Body of pancreas (tissue), 4 donors: ENCODE measurements around the gene FAHD2A. TPM values are rescaled to one million over a fixed set of nuclear protein-coding genes. Genes with fewer than 3 reads are reported as not detected.

Experiments
- ATAC-seq: fragments of 150-250 bp; one replicate; pipeline ENCODE4 v1.9.1; 2016
- DNase-seq, 4 donors: peaks; one replicate each; pipeline ENCODE4 v3.0.0-alpha.2; 2019
- H3K27ac ChIP-seq, 4 donors: fragments of 200-600 bp; sonication (generic); 1 replicate in 3 of 4; 2 replicates in 1 of 4; pipeline versions ENCODE4 v1.5.1 to v1.6.1; 2016 to 2019; ENCODE audit warnings: mild to moderate bottlenecking in 1 of 4, mixed read lengths in 1 of 4, moderate library complexity in 1 of 4
- H3K27me3 ChIP-seq, 2 donors: fragments of 200-600 bp; sonication (generic); one replicate each; pipeline ENCODE4 v1.6.0; 2016; ENCODE audit warnings: mild to moderate bottlenecking in 1 of 2
- H3K36me3 ChIP-seq, 2 donors: fragments of 200-600 bp; sonication (generic); replicated peaks in 1 of 2; 2 replicates each; pipeline ENCODE4 v1.5.1; 2016; ENCODE audit warnings: low read depth in 2 of 2; ENCODE audit not compliant: insufficient read depth in 1 of 2
- H3K4me1 ChIP-seq: fragments of 200-600 bp; sonication (generic); one replicate; pipeline ENCODE4 v1.6.0; 2016
- H3K4me3 ChIP-seq, 2 donors: fragments of 200-600 bp; sonication (generic); 1 replicate in 1 of 2; 2 replicates in 1 of 2; pipeline ENCODE4 v1.5.1; 2016 to 2019
- H3K9me3 ChIP-seq, 3 donors: fragments of 200-600 bp; sonication (generic); 1 replicate in 2 of 3; 2 replicates in 1 of 3; pipeline ENCODE4 v1.5.1; 2016
- CTCF ChIP-seq, 7 experiments: fragments of 450-650 bp in 4 of 7; fragments of 200-600 bp in 3 of 7; sonication (generic) in 3 of 7; IDR thresholded peaks; one replicate each; pipeline ENCODE4 v1.5.1; 2016 to 2019; ENCODE audit warnings: antibody characterized with exemption in 7 of 7
- POLR2A ChIP-seq, 3 donors: fragments of 450-650 bp; IDR thresholded peaks; one replicate each; pipeline ENCODE4 v1.6.1; 2016; ENCODE audit warnings: antibody characterized with exemption in 3 of 3, mild to moderate bottlenecking in 2 of 3
- WGBS, 2 donors: methylation state at CpG; one replicate each; pipeline ENCODE4 v1.1.5; 2017; 5-methylcytosine and 5-hydroxymethylcytosine counted together
- intact Hi-C: fragments of 100-400 bp; cut with DNase I; formaldehyde crosslinking; loops from one replicate; pipeline ENCODE4 v1.15.1; 2023
- total RNA-seq, 2 donors: library from RNA; depleted of rRNA; stranded (reverse); fragments of >200 nt; gene quantifications; one replicate each; pipeline ENCODE4 v1.1.0, GENCODE V29; 2016

The FAHD2A gene
- total RNA-seq, 2 donors from 2014 or later = 15.2 to 18.9 TPM

GRCh38 chr2:95372845-95373244 lies 29.7 kb upstream of the FAHD2A start:
- TF ChIP-seq POLR2A (IDR thresholded peaks at IDR 0.05) = no peak
- no peak for TF ChIP-seq CTCF (IDR thresholded peaks at IDR 0.05)

GRCh38 chr2:95374029-95374428 lies 28.5 kb upstream of the FAHD2A start:
- DNase-seq (peak in 1 of 4 donors; percentile 1), ATAC-seq (no peak)
- H3K36me3 ChIP-seq = no peaks in the 10 kb centered on the region
- no peaks in the 10 kb centered on the region for H3K27me3 ChIP-seq
- intact Hi-C loops = no loop called here
- no peak overlapping the region for H3K4me3 ChIP-seq
- no peaks in the 10 kb centered on the region for H3K4me1 ChIP-seq
- no peaks in the 10 kb centered on the region for H3K9me3 ChIP-seq
- TF ChIP-seq POLR2A (IDR thresholded peaks at IDR 0.05) = no peak
- no peak for TF ChIP-seq CTCF (IDR thresholded peaks at IDR 0.05)
- 85 to 91% methylated on average over 4 to 6 of the region's 6 CpGs for WGBS, 2 donors
- no peak overlapping the region for H3K27ac ChIP-seq

More at GRCh38 chr2:95372845-95373244, 29.7 kb upstream of the FAHD2A start:
- Histone ChIP-seq H3K9me3 (no peaks in the 10 kb centered on the region), H3K4me1 (no peaks in the 10 kb centered on the region), H3K4me3 (no peak overlapping the region), H3K27me3 (no peaks in the 10 kb centered on the region), H3K36me3 (no peaks in the 10 kb centered on the region), H3K27ac (no peak overlapping the region)
- intact Hi-C loops = no loop called here
- ATAC-seq = no peak
- peak in 1 of 4 donors; percentile 2 for DNase-seq
- WGBS, 2 donors = 86 to 92% methylated on average over 6 to 8 of the region's 8 CpGs

- Histone ChIP-seq H3K27ac (no peak overlapping the region), H3K27me3 (no peaks in the 10 kb centered on the region), H3K9me3 (no peaks in the 10 kb centered on the region), H3K36me3 (no peaks in the 10 kb centered on the region), H3K4me1 (no peaks in the 10 kb centered on the region), H3K4me3 (no peak overlapping the region)
- WGBS, 2 donors = 92 to 100% methylated on average over 1 to 11 of the region's 11 CpGs
- intact Hi-C loops = no loop called here
- ATAC-seq (no peak), DNase-seq (no peak)
- TF ChIP-seq CTCF (IDR thresholded peaks at IDR 0.05) (no peak), POLR2A (IDR thresholded peaks at IDR 0.05) (no peak)
Measured at GRCh38 chr2:95374451-95374920, 28.0 kb upstream of the FAHD2A start.

- intact Hi-C loops = no loop called here
- H3K27ac ChIP-seq = no peak overlapping the region
- H3K4me3 ChIP-seq = no peak overlapping the region
- H3K4me1 ChIP-seq = no peaks in the 10 kb centered on the region
- 79 to 83% methylated on average over 13 to 15 of the region's 15 CpGs for WGBS, 2 donors
- ATAC-seq (no peak), DNase-seq (no peak)
- no peaks in the 10 kb centered on the region for H3K9me3 ChIP-seq
- H3K36me3 ChIP-seq = no peaks in the 10 kb centered on the region
- TF ChIP-seq POLR2A (IDR thresholded peaks at IDR 0.05) (no peak), CTCF (IDR thresholded peaks at IDR 0.05) (no peak)
- no peaks in the 10 kb centered on the region for H3K27me3 ChIP-seq
Measured at GRCh38 chr2:95374921-95375471, 27.5 kb upstream of the FAHD2A start.

GRCh38 chr2:95375532-95376150 lies 26.9 kb upstream of the FAHD2A start:
- no peak for DNase-seq
- H3K4me3 ChIP-seq = no peak overlapping the region
- TF ChIP-seq CTCF (IDR thresholded peaks at IDR 0.05) = no peak
- no peak for TF ChIP-seq POLR2A (IDR thresholded peaks at IDR 0.05)
- intact Hi-C loops = no loop called here
- 89 to 91% methylated on average over 21 of the region's 21 CpGs for WGBS, 2 donors
- no peak for ATAC-seq
- no peaks in the 10 kb centered on the region for H3K4me1 ChIP-seq
- no peaks in the 10 kb centered on the region for H3K36me3 ChIP-seq
- no peaks in the 10 kb centered on the region for H3K27me3 ChIP-seq
- no peak overlapping the region for H3K27ac ChIP-seq
- H3K9me3 ChIP-seq = no peaks in the 10 kb centered on the region
